HEK293 (cell line): ENCODE data around the gene MED13L.

Source experiments
- REST ChIP-seq: fragments of 450-650 bp; formaldehyde crosslinking; IDR thresholded peaks from 2 replicates; pipeline ENCODE4 v1.5.1; 2016; ENCODE audit warnings: missing biosample characterization, missing genetic modification characterization
- ZNF623 ChIP-seq: fragments of 450-650 bp; formaldehyde crosslinking; IDR thresholded peaks from 2 replicates; pipeline ENCODE4 v1.5.1; 2016; ENCODE audit warnings: missing biosample characterization, missing genetic modification characterization

GRCh38 chr12:116130431-116130830 lies 147.1 kb downstream of the MED13L start:
- TF ChIP-seq REST (no peak), ZNF623 (tag by site-specific recombination) (no peak)
